GM06990 (cell line): ENCODE measurements around the gene TMC5.

Experiments
- DNase-seq: peaks from one replicate; pipeline ENCODE4 v3.0.0-alpha.2; 2011; ENCODE audit not compliant: insufficient read length; ENCODE audit errors: extremely low read depth
- H3K27me3 ChIP-seq: replicated peaks from 2 replicates; pipeline ENCODE4 v1.6.0; 2011; ENCODE audit warnings: low read length; ENCODE audit not compliant: control insufficient read depth, insufficient read depth
- H3K36me3 ChIP-seq: 2 replicates; pipeline ENCODE4 v1.5.1; 2011; ENCODE audit warnings: low read length; ENCODE audit not compliant: control insufficient read depth, insufficient read depth
- H3K4me3 ChIP-seq: replicated peaks from 2 replicates; pipeline ENCODE4 v1.5.1; 2011; ENCODE audit warnings: low read depth, mild to moderate bottlenecking, control low read depth, low read length
- CTCF ChIP-seq: IDR thresholded peaks from 2 replicates; pipeline ENCODE4 v1.5.1; 2011; ENCODE audit warnings: low read length, control low read depth, mild to moderate bottlenecking, inconsistent platforms; ENCODE audit not compliant: insufficient read depth, poor library complexity, severe bottlenecking

Gene TMC5

GRCh38 chr16:19497176-19497575 is 79.5 kb downstream of the TMC5 start:
- no peak for DNase-seq
- Histone ChIP-seq H3K27me3 (no peaks in the 10 kb centered on the region), H3K36me3 (peaks cover 4% of the 10 kb centered on the region), H3K4me3 (no peak overlapping the region)
- no peak for TF ChIP-seq CTCF

- no peak for DNase-seq
- H3K4me3 ChIP-seq, result no peak overlapping the region
- no peaks in the 10 kb centered on the region for H3K27me3 ChIP-seq
- peaks cover 14% of the 10 kb centered on the region for H3K36me3 ChIP-seq
- TF ChIP-seq CTCF, result no peak
Measured at GRCh38 chr16:19499006-19499405, 81.3 kb downstream of the TMC5 start.

- Histone ChIP-seq H3K27me3 (no peaks in the 10 kb centered on the region), H3K4me3 (no peak overlapping the region), H3K36me3 (peaks cover 14% of the 10 kb centered on the region)
- no peak for DNase-seq
- no peak for TF ChIP-seq CTCF
Measured at GRCh38 chr16:19499481-19499880, 81.8 kb downstream of the TMC5 start.

GRCh38 chr16:19502395-19503131 is 84.9 kb downstream of the TMC5 start:
- Histone ChIP-seq H3K36me3 (peaks cover 18% of the 10 kb centered on the region), H3K4me3 (no peak overlapping the region), H3K27me3 (no peaks in the 10 kb centered on the region)
- no peak for DNase-seq
- peak; percentile 73 for TF ChIP-seq CTCF

GRCh38 chr16:19503461-19504075 is 85.9 kb downstream of the TMC5 start:
- DNase-seq, result no peak
- Histone ChIP-seq H3K27me3 (no peaks in the 10 kb centered on the region), H3K36me3 (peaks cover 18% of the 10 kb centered on the region), H3K4me3 (no peak overlapping the region)
- TF ChIP-seq CTCF, result no peak
